ENCODE data around the gene NEUROD4.

The NEUROD4 gene

DNA sequence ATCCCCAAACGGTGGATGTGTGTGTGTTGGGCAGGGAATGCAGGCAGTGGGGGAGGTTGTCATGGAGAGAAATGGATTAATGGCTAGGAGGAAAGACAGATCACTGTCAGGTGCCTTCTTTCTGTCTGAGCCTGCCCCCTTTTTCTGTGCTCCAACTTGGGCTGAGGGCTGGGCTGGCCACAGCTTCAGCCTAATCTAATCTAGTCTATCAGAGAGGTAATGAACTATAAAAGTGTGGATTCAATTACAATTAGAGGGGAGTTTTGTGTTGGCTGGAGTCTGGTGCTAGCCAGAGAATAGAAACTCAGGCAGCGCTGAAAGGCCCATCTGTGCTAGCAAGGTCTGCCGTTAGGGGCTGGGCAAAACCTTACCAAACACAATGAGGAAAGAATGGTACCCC is 41.2 kb downstream of the NEUROD4 start:
- DNase-seq: no peak

GRCh38 chr12:55063291-55063690 is 43.5 kb downstream of the NEUROD4 start:
- no peak for DNase-seq

- no peak for DNase-seq
Observed at GRCh38 chr12:55065535-55065934, 45.8 kb downstream of the NEUROD4 start.

DNA sequence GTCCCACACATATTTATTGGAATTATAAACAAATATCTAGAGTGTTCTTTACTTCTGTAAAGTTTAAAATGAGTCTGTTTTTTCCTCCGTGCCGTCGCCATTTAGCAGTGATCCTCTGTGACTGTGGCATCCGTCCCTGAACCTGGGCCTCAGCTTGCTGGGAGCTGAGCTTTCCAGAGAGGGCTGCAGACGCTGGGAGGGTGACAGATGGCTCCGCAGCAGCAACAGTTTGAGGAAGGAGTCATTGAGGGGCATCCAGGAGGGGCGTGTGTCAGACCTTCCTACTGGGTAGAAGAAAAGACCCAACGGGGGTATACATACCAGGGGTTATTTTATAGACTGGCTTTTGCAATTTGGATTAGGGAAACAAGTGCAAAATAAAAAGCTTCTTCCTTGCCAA is 47.9 kb downstream of the NEUROD4 start:
- DNase-seq: no peak

GRCh38 chr12:55068416-55069010 is 48.7 kb downstream of the NEUROD4 start:
- DNase-seq: no peak

DNA sequence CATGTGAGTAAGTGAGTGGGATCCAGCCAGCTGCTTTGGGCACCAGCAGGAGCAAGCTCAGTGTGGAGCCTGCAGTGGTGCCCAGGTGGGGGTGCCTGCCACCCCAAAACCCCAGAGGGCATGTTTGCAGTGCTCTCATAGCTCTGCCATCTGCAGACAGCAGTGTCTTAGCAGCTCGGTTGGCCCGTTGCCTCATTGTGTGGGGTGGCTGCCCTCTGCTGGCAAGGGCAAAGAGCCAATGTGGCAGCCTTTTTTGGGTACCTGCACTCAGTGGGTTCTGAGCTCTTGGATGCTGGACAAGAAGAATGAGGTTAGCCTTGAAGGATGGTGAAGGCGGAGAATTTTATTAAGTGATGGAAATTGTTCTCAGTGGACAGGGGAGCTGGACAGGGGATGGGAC is 52.3 kb downstream of the NEUROD4 start:
- DNase-seq: no peak

- peak; percentile 42 for DNase-seq
Observed at GRCh38 chr12:55073043-55074022, 53.6 kb downstream of the NEUROD4 start.

DNA sequence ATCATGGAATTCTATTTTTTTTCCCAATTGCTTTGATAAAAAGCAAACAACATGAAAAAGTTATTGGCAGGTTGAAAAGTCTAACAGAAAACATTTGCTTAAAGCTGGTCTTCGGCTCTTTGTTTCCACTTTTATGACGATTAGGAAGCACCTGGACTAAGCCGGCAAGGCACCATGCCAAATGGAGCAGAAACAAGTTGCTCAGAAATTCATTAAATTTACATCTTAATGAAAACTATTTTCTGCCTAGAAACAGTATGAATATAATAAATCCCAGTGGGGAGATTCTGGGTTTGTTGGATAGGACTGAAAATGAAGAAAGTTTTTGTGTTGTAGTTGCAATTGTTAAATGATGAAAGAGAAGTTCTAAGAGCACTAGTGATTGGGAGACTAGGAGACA is 55.0 kb downstream of the NEUROD4 start:
- no peak for DNase-seq

All from T1000 (cell line).